GM12878 (cell line): ENCODE measurements around the gene UNC50. TPM values are rescaled to one million over a fixed set of nuclear protein-coding genes. Genes with fewer than 3 reads are reported as not detected.

Source experiments
- ATAC-seq: fragments of 200-7000 bp; cut with Tn5 transposase; 3 replicates; pipeline ENCODE4 v1.9.1; 2020; ENCODE audit warnings: mild to moderate bottlenecking, moderate library complexity
- BruUV-seq: library from RNA; stranded (reverse); fragments of 400-500 nt; replicated peaks from 2 replicates; lab custom pipeline; 2021; lab: Mats Ljungman, UMichigan
- CTCF ChIA-PET: fragments of 300-600 bp; sonication (Branson Sonifier 250); formaldehyde crosslinking; extraction: SDS; loops from one replicate; lab custom pipeline; 2021; ENCODE audit warnings: inconsistent platforms; lab: Yijun Ruan, JAX
- POLR2A ChIA-PET: fragments of 350-600 bp; formaldehyde crosslinking; extraction: SDS; loops from one replicate; lab custom pipeline; 2021; ENCODE audit warnings: inconsistent platforms; lab: Charles Lee
- RAD21 ChIA-PET: fragments of 300-600 bp; sonication (Branson Sonifier 250); formaldehyde crosslinking; loops from one replicate; lab custom pipeline; 2023; ENCODE audit warnings: antibody characterized with exemption; ENCODE audit not compliant: unreplicated experiment; lab: Charles Lee
- SMC1A ChIA-PET: fragments of 300-600 bp; sonication (Branson Sonifier 250); formaldehyde crosslinking; loops from one replicate; lab custom pipeline; 2023; ENCODE audit not compliant: unreplicated experiment, uncharacterized antibody; lab: Charles Lee
- DNase-seq: peaks from one replicate; pipeline ENCODE4 v3.0.0-alpha.2; 2011; ENCODE audit warnings: low read depth, low spot score
- FAIRE-seq: peaks from 3 replicates; lab custom pipeline; 2011; peaks lifted over from hg19 to GRCh38; lab: Jason Lieb, UNC
- H2AFZ ChIP-seq: 2 replicates; pipeline ENCODE4 v1.6.0; 2011; ENCODE audit warnings: low read depth, low read length, control low read depth; ENCODE audit not compliant: control insufficient read depth
- H3K27ac ChIP-seq: 2 replicates; pipeline ENCODE4 v1.5.1; 2011; ENCODE audit warnings: control low read depth; ENCODE audit not compliant: control insufficient read depth, insufficient read depth
- H3K27me3 ChIP-seq, 2 experiments: replicated peaks in 1 of 2; 2 replicates each; pipeline versions ENCODE4 v1.6.0 to v1.6.1; 2011; ENCODE audit warnings: low read length in 1 of 2; ENCODE audit not compliant: control insufficient read depth in 2 of 2, insufficient read depth in 2 of 2
- H3K36me3 ChIP-seq, 2 experiments: 2 replicates each; pipeline ENCODE4 v1.5.1; 2011; ENCODE audit warnings: low read length in 1 of 2; ENCODE audit not compliant: control insufficient read depth in 2 of 2, insufficient read depth in 2 of 2
- H3K4me1 ChIP-seq: 2 replicates; pipeline ENCODE4 v1.6.1; 2011; ENCODE audit warnings: mild to moderate bottlenecking, low read length, moderate library complexity, mixed read lengths; ENCODE audit not compliant: control insufficient read depth, insufficient read depth
- H3K4me2 ChIP-seq: 2 replicates; pipeline ENCODE4 v1.6.0; 2011; ENCODE audit warnings: control low read depth; ENCODE audit not compliant: control insufficient read depth, insufficient read depth
- H3K4me3 ChIP-seq: fragments of 200-600 bp; sonication (generic); 2 replicates; pipeline ENCODE4 v1.5.1; 2016
- H3K79me2 ChIP-seq: 2 replicates; pipeline ENCODE4 v1.6.0; 2011; ENCODE audit warnings: low read length; ENCODE audit not compliant: control insufficient read depth, insufficient read depth
- H3K9ac ChIP-seq: 2 replicates; pipeline ENCODE4 v1.8.0; 2011; ENCODE audit warnings: low read length, control low read depth, mixed read lengths; ENCODE audit not compliant: control insufficient read depth, insufficient read depth
- H3K9me3 ChIP-seq: replicated peaks from 3 replicates; pipeline ENCODE4 v1.5.1; 2011; ENCODE audit warnings: mild to moderate bottlenecking, low read length; ENCODE audit not compliant: control insufficient read depth, insufficient read depth
- H4K20me1 ChIP-seq: 2 replicates; pipeline ENCODE4 v1.6.0; 2011; ENCODE audit not compliant: control insufficient read depth, insufficient read depth
- ATF7 ChIP-seq: fragments of 450-650 bp; IDR thresholded peaks from 2 replicates; pipeline ENCODE4 v1.6.1; 2016; ENCODE audit warnings: low read depth, mild to moderate bottlenecking
- CHD4 ChIP-seq: fragments of 200-600 bp; sonication (generic); IDR thresholded peaks from 2 replicates; pipeline ENCODE4 v1.6.1; 2016; ENCODE audit warnings: mild to moderate bottlenecking
- FOXM1 ChIP-seq: IDR thresholded peaks from 2 replicates; pipeline ENCODE4 v1.6.1; 2012; ENCODE audit warnings: low read depth, mild to moderate bottlenecking, inconsistent platforms, low read length, moderate library complexity
- HDGF ChIP-seq: fragments of 450-650 bp; IDR thresholded peaks from 2 replicates; pipeline ENCODE4 v1.6.1; 2016; ENCODE audit warnings: antibody characterized with exemption
- IRF3 ChIP-seq: fragments of 450-650 bp; IDR thresholded peaks from 2 replicates; pipeline ENCODE4 v1.6.1; 2014; ENCODE audit warnings: mild to moderate bottlenecking
- MEF2A ChIP-seq: IDR thresholded peaks from 2 replicates; pipeline ENCODE4 v1.6.1; 2011; ENCODE audit warnings: low read depth, mild to moderate bottlenecking, low read length, moderate library complexity; ENCODE audit not compliant: insufficient read depth
- MYB ChIP-seq: fragments of 150-350 bp; IDR thresholded peaks from 2 replicates; pipeline ENCODE4 v1.6.1; 2014; ENCODE audit warnings: mild to moderate bottlenecking, low read depth, low read length, borderline replicate concordance
- SRF ChIP-seq, 2 experiments: IDR thresholded peaks; 2 replicates each; pipeline ENCODE4 v1.6.1; 2011; ENCODE audit warnings: low read depth in 2 of 2, low read length in 2 of 2, mild to moderate bottlenecking in 1 of 2, moderate library complexity in 1 of 2
- TCF7 ChIP-seq: IDR thresholded peaks from 2 replicates; pipeline ENCODE4 v1.6.1; 2014; ENCODE audit warnings: antibody characterized with exemption, borderline replicate concordance
- ZZZ3 ChIP-seq: IDR thresholded peaks from 2 replicates; pipeline ENCODE4 v1.6.1; 2011; ENCODE audit warnings: low read depth; ENCODE audit not compliant: control insufficient read depth, insufficient read length
- WGBS: methylation state at CpG from one replicate; pipeline ENCODE4 v1.1.6; 2016; ENCODE audit warnings: low lambda C conversion rate; ENCODE audit not compliant: insufficient replicate concordance, insufficient coverage; ENCODE audit errors: missing lambda C conversion rate; 5-methylcytosine and 5-hydroxymethylcytosine counted together
- in situ Hi-C: fragments of 300-500 bp; cut with MboI; formaldehyde crosslinking; loops from 9 replicates; pipeline ENCODE4 v1.14.3; 2018; ENCODE audit warnings: mixed read lengths
- intact Hi-C: fragments of 100-400 bp; cut with micrococcal nuclease; formaldehyde crosslinking; loops from one replicate; pipeline ENCODE4 v1.14.2; 2022; ENCODE audit not compliant: unreplicated experiment
- polyA plus RNA-seq, 11 experiments: library from polyadenylated mRNA; depleted of rRNA in 4 of 11; unstranded in 6 of 11; stranded (reverse) in 5 of 11; fragments of >200 nt; fragmentation: Nextera tagmentation in 4 of 11; fragmentation: Illumina TruSeq in 1 of 11; extraction: Ambion mirVana in 4 of 11; extraction: Trizol in 1 of 11; gene quantifications; 1 replicate in 1 of 11; 2 replicates in 10 of 11; pipeline versions ENCODE4 v1.2.1 to v1.2.3, GENCODE V29; 2011 to 2016; ENCODE audit warnings: inconsistent platforms in 2 of 11, missing spikeins in 2 of 11, low read depth in 1 of 11
- total RNA-seq, 4 experiments: library from RNA; depleted of rRNA in 3 of 4; stranded (reverse); fragments of >200 nt in 3 of 4; fragmentation: Illumina TruSeq in 1 of 4; extraction: Trizol in 1 of 4; gene quantifications; 2 replicates each; pipeline versions ENCODE4 v1.2.1 to v1.2.3, GENCODE V29; 2013 to 2021

The UNC50 gene
- total and polyA plus RNA-seq, 10 of the 15 experiments (the other 5 are each of a cell fraction or from before 2014, with no cell fraction given): 25.5 to 76.3 (median 37.8) TPM

GRCh38 chr2:98583276-98583675 lies 25.1 kb upstream of the UNC50 start:
- no peak overlapping the region for H3K4me3 ChIP-seq
- H3K9ac ChIP-seq: no peak overlapping the region
- POLR2A ChIA-PET: no interaction called here
- in situ Hi-C loops: no loop called here
- H3K79me2 ChIP-seq: no peaks in the 10 kb centered on the region
- intact Hi-C loops: loop anchor here (10.0 kb wide), 1 partner anchor 482 kb away; no protein-coding TSS in a partner anchor
- DNase-seq (no peak), ATAC-seq (no peak), FAIRE-seq (no peak)
- no peak overlapping the region for H3K4me2 ChIP-seq
- no peak overlapping the region for H3K27ac ChIP-seq
- peaks cover 8% of the 10 kb centered on the region; the same call in 1 of the 2 replicates for H3K4me1 ChIP-seq
- H3K9me3 ChIP-seq: no peaks in the 10 kb centered on the region
- 86% methylated on average over 7 of the region's 7 CpGs for WGBS
- no peak overlapping the region for H2AFZ ChIP-seq
- CTCF ChIA-PET: interaction anchor here (1.1 to 1.2 kb wide), 2 partner anchors 14 to 18 kb away, joined by 3 to 4 read pairs; no protein-coding TSS in a partner anchor
- SMC1A ChIA-PET: interaction anchor here (0.8 kb wide), 1 partner anchor 122 kb away, joined by 3 read pairs; no protein-coding TSS in a partner anchor
- RAD21 ChIA-PET: no interaction called here
- no TSS peak for BruUV-seq
- H4K20me1 ChIP-seq: no peaks in the 10 kb centered on the region; the same call in 1 of the 2 replicates
- no peak for TF ChIP-seq MYB
- no peak for TF ChIP-seq ATF7
- TF ChIP-seq MEF2A: no peak
- no peak for TF ChIP-seq CHD4
- no peak for TF ChIP-seq HDGF
- TF ChIP-seq TCF7: no peak
- no peak for TF ChIP-seq FOXM1
- no peak for TF ChIP-seq ZZZ3
- no peak for TF ChIP-seq SRF (IDR thresholded peaks at IDR 0.05; ENCODE audit: low read depth in 2 of 2, low read length in 2 of 2)
- TF ChIP-seq IRF3: no peak
- no peaks in the 10 kb centered on the region for H3K27me3 ChIP-seq
- H3K36me3 ChIP-seq: peaks cover 26 to 33% of the 10 kb centered on the region in 2 experiments
